Breast epithelium (tissue), 3 donors: ENCODE results near the gene JTB.

ENCODE experiments used
- CTCF ChIP-seq, 3 donors: fragments of 450-650 bp; IDR thresholded peaks; one replicate each; pipeline ENCODE4 v1.5.1; 2016 to 2017; ENCODE audit warnings: antibody characterized with exemption in 3 of 3, mild to moderate bottlenecking in 3 of 3, moderate library complexity in 3 of 3
- POLR2A ChIP-seq: fragments of 450-650 bp; IDR thresholded peaks from one replicate; pipeline ENCODE4 v1.6.1; 2016; ENCODE audit warnings: antibody characterized with exemption, mild to moderate bottlenecking, moderate library complexity
- POLR2AphosphoS5 ChIP-seq, 3 donors: sonication (generic); formaldehyde crosslinking; IDR thresholded peaks; one replicate each; pipeline ENCODE4 v1.6.1; 2017; ENCODE audit warnings: antibody characterized with exemption in 3 of 3

- TF ChIP-seq POLR2A (no peak), POLR2AphosphoS5 (IDR thresholded peaks at IDR 0.05) (no peak), CTCF (IDR thresholded peaks at IDR 0.05) (no peak)
Observed at GRCh38 chr1:153978274-153978909, 918 bp upstream of the JTB start.
